NCI-H1436 (cell line): Measurements from ENCODE around the gene DLEC1.
"Not testable (repeated sequence)": the region's sequence is repeated elsewhere in the genome, so short reads cannot be mapped to it uniquely, and the experiment has no call there.

ENCODE experiments used
- DNase-seq: peaks from one replicate; lab custom pipeline; 2025; lab: John Stamatoyannopoulos, UW

DLEC1 gene

GRCh38 chr3:38120693-38121450 is 81.9 kb downstream of the DLEC1 start:
- no peak for DNase-seq

GRCh38 chr3:38121451-38121831 is 82.4 kb downstream of the DLEC1 start:
- DNase-seq = no peak

GRCh38 chr3:38121832-38122461 is 82.9 kb downstream of the DLEC1 start:
- DNase-seq = no peak

GRCh38 chr3:38122712-38123290 is 83.8 kb downstream of the DLEC1 start:
- DNase-seq = no peak

- DNase-seq = no peak
Observed at GRCh38 chr3:38124324-38125122, 85.5 kb downstream of the DLEC1 start.

DNA sequence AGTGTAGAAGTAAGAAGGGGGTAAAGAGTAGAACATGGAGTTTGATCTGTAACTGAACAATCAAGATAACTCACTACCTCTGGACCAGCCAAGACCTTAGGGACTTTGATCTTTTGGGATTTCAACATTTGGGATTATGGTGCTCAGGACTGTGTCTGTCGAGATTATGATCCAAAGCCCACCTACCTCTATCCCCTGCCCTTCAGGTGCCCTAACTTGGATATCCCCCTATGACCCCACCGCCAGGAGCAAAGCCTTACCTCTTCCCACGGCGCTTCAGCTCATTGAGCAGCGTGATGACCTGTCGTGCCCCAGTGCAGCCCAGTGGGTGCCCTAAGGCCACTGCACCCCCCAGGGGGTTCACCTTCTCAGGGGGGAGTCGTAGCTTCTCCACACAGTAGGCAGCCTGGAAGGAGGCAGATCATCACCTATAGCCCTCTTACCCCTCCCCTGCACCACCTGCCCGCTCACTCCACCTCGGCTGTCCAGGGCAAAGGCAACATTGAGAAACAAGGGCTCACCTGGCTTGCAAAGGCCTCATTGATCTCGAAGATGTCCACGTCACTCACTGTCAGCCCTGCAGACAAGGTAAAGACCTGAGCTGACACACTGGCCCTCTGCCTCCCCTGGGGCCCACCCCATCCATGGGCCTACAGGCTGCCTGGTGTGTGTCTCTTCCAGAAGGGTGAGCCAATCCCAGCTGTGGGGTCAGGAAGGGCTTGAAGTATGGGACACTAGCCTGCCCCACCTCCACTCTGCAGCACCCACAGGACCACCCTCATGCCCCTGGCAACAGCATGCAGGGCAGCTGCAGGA is 86.5 kb downstream of the DLEC1 start:
- DNase-seq = no peak

- no peak for DNase-seq
Observed at GRCh38 chr3:38126121-38126892, 87.3 kb downstream of the DLEC1 start.

DNA sequence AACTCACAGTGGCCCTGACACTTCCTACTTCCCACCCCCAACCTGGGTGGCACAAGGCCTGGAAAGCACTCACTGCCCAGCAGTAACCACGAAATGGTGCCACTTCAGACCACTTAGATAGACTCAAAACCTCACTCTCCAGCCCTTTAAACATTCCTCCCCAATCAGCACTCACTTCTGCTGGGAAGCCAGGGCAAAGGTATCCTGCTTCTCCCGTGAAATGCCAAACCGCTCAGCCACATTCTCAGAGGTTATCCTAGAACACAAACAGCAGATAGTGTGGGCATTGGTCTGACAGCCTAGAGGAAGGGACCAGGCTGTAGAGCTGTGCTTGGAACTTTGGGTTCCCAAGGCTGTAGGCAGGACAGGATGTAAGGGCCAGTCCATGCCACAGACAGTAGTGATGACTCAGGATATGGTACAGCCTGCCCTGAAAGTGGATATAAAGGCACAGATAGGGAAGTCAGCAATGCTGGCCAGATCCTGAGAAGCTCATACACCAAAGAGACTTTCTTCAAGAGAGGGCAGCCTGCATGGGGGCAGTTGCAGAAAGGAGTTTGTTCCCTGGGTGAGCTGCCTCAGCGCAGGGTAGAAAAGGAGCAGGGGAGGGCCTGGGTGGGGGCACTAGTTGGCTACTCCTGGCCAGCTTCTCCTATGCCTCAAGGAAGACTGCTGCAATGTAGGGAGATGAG is 88.7 kb downstream of the DLEC1 start:
- no peak for DNase-seq

DNA sequence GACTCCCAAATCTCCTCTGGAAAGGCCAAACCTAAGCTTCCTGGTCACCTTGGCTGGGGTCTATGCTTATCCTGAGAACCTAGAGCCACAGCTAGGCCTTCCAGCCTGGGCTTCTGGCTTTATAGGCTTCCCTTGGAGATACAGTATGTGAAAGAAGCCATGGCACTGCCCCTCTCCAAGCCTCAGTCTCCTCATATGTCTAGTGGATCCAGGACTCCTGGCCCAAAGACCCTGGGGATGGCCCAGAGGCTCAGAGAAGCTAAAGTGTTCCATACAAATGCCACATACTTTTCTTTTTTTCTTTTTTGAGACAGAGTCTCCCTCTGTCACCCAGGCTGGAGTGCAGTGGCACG is 89.3 kb downstream of the DLEC1 start:
- DNase-seq = no peak

GRCh38 chr3:38129058-38129457 is 90.0 kb downstream of the DLEC1 start:
- DNase-seq = no peak

DNA sequence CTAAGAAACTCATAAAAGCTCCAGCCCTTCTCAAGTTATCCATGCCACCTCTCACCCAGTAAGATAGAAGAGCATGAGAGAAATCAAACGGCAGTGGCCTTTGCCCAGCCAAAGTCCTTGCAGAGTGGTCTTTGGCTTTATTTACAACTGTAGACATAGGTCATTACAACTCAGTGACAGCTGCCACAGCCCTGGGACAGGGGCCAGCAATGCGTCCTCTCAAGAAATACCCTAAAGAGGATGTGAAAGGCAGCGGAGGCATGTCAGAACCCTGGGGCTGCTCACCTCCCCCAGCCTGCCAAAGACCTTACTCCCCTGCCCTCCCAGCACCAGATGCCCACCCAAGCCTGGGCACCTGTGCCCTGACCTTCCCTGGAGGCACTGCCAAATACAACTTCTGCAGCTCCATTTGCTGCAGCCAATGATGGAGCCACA is 91.6 kb downstream of the DLEC1 start:
- no peak for DNase-seq

DNA sequence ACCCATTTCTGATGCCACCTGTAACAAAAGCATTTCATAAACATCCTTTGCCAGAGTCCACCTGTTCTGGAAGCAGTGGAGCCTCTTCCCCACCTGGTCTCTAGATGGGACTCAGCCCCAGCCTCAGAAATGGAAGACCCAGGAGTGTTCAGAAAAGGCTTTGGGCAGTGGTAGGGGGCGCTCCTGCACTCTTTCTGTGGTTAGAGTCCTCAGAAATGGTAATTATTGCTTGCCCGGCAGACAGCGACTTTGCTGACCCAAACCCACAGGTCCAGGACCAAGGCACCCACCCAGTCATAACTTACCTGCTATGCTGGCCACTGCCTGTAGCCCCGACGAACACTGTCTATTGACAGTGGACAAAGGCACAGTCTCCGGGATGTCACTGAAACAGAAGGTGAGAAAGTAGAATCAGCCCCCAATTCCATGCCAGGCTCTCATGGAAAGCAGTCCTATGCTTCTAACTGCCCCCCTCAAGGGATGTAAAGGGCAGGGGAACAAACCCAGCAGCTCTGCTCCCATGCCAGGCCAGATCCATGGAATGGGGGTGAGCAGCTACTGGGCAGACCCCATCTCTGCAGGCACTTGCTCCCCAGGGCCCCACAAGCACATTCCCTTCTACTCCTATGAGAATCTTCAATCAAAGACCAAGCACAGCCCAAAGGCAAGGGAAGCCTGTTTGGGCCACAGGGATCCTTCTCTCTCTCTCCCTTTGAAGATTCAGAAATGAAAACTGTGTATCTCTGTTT is 92.8 kb downstream of the DLEC1 start:
- DNase-seq = no peak

DNA sequence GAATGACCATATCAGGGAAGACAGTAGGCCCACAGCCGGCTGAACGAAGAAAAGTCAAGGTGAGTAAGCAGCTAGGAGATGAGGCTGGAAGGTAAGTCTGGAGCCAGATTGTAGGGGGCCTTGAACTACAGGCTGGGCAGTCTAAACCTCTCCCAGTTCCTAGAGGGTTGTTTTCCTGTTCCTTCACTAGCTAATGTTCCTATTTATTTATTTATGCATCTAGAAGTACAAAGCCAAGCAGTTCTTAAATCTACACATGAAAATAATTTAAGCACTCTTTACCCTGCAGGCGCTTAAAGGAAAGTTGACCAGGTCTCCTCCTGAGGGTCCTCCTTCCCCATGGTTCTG is 94.2 kb downstream of the DLEC1 start:
- DNase-seq = no peak

DNA sequence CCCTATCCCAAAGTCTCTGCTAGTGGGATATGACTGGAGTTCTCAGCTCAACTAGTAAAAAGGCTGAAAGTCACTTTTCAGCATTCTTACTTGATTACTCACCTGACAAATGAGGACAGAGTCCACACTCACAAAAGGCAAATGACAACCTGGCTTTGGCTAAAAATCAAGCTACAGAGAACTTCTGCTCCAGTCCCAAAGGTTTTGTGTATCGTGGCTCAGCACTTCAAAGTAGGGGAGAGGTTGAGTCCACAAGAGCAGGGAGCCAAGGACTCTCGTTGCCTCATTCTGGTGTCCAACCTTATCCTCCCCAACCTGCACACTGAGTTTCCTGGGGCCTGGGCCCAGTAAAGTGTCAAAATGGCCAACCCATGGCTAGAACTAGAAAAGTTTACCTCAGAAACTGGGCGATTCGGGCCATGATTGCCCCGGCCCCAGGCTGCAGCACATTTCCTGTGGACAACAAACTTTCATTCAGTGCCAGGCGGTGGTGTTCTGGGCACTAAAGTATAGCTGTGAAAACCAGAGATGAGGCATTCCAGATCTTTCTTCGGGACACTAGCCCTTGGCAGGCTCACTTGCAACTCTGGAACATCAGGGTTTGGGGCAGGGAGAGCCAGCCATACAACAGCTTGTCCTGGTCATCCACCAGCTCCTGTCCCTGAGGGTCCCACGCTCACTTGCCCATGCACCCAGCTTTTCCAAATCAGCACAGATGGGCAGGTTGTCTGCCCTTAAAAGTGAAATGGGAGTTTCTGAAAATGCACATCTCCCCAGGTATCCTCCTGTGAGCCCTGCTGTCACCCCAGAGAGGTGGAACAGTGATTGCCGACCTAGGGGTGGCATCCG is 94.8 kb downstream of the DLEC1 start:
- DNase-seq = no peak

DNA sequence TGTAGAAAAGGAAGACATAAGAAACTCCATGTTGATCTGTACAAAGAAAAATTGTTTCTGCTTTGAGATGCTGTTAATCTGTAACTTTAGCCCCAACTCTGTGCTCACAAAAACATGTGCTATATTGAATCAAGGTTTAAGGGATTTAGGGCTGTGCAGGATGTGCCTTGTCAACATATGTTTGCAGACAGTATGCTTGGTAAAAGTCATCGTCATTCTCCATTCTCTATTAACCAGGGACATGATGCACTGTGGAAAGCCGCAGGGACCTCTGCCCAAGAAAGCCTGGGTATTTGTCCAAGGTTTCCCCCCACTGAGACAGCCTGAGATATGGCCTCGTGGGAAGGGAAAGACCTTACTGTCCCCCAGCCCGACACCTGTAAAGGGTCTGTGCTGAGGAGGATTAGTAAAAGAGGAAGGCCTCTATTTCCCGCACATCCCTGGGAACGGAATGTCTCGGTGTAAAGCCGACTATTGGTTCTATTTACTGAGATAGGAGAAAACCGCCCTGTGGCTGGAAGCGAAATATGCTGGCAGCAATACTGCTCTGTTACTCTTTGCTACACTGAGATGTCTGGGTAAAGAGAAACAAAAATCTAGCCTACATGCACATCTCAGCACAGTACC is 95.6 kb downstream of the DLEC1 start:
- DNase-seq = not testable (repeated sequence)

DNA sequence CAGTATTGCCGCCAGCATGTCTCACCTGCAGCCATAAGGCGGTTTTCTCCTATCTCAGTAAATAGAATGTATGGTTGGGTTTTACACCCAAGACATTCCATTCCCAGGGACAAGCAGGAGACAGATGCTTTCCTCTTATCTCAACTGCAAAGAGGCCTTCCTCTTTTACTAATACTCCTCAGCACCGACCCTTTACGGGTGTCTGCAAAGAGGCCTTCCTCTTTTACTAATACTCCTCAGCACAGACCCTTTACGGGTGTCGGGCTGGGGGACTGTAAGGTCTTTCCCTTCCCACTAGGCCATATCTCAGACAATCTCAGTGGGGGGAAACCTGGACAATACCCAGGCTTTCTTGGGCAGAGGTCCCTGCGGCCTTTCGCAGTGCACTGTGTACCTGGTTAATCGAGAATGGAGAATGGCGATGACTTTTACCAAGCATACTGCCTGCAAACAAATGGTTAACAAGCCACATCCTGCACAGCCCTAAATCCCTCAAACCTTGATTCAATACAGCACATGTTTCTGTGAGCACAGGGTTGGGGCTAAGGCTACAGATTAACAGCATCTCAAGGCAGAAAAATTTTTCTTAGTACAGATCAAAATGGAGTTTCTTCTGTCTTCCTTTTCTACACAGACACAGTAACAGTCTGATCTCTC is 96.7 kb downstream of the DLEC1 start:
- not testable (repeated sequence) for DNase-seq

GRCh38 chr3:38136393-38136776 is 97.4 kb downstream of the DLEC1 start:
- no peak for DNase-seq
